Panc1 (cell line): ENCODE results near the gene PLA2G2E. TPM values are rescaled to one million over a fixed set of nuclear protein-coding genes. Genes with fewer than 3 reads are reported as not detected.

Experiments used
- total RNA-seq: library from RNA; stranded (reverse); gene quantifications from one replicate; pipeline ENCODE4 v1.2.1, GENCODE V29; 2021; ENCODE audit not compliant: unreplicated experiment

The PLA2G2E gene
- total RNA-seq, 1 experiment from 2014 or later, result not detected

Other genes with a start within 250 kb of the PLA2G2E start
- gene TMCO4, start 123.7 kb downstream of the PLA2G2E start, total RNA-seq, result 13.2 TPM
- not detected for gene RNF186, start 108.3 kb downstream of the PLA2G2E start, total RNA-seq
- 14.1 TPM for gene OTUD3, start 41.2 kb downstream of the PLA2G2E start, total RNA-seq
- not detected for gene PLA2G2A, start 56.0 kb upstream of the PLA2G2E start, total RNA-seq
- not detected for gene PLA2G5, start 146.6 kb upstream of the PLA2G2E start, total RNA-seq
- gene PLA2G2D, start 195.9 kb upstream of the PLA2G2E start, total RNA-seq, result not detected
- not detected for gene PLA2G2F, start 215.7 kb upstream of the PLA2G2E start, total RNA-seq